Prostate gland (tissue), 2 donors: Measurements from ENCODE around the gene PRR15. TPM values are rescaled to one million over a fixed set of nuclear protein-coding genes. Genes with fewer than 3 reads are reported as not detected.

ENCODE experiments used
- DNase-seq: peaks from one replicate; pipeline ENCODE4 v3.0.0-alpha.2; 2019; ENCODE audit warnings: low spot score
- H3K27ac ChIP-seq, 2 donors: fragments of 200-600 bp; sonication (generic); 2 replicates each; pipeline ENCODE4 v1.5.1; 2017 to 2019
- H3K27me3 ChIP-seq: fragments of 200-600 bp; sonication (generic); replicated peaks from 2 replicates; pipeline ENCODE4 v1.5.1; 2019; ENCODE audit not compliant: insufficient read depth
- H3K36me3 ChIP-seq, 2 donors: fragments of 200-600 bp; sonication (generic); 1 replicate in 1 of 2; 2 replicates in 1 of 2; pipeline versions ENCODE4 v1.5.1 to v1.8.1; 2017 to 2019
- H3K4me1 ChIP-seq: fragments of 200-600 bp; sonication (generic); replicated peaks from 2 replicates; pipeline ENCODE4 v1.5.1; 2019
- H3K4me3 ChIP-seq, 2 donors: fragments of 200-600 bp; sonication (generic); 2 replicates each; pipeline ENCODE4 v1.5.1; 2017 to 2019
- H3K9me3 ChIP-seq: fragments of 200-600 bp; sonication (generic); 2 replicates; pipeline ENCODE4 v1.5.1; 2017
- CTCF ChIP-seq, 4 experiments: fragments of 200-600 bp in 2 of 4; fragments of 450-650 bp in 2 of 4; sonication (generic) in 2 of 4; IDR thresholded peaks; 1 replicate in 3 of 4; 2 replicates in 1 of 4; pipeline ENCODE4 v1.5.1; 2016 to 2019; ENCODE audit warnings: antibody characterized with exemption in 4 of 4, mild to moderate bottlenecking in 2 of 4, moderate library complexity in 2 of 4
- POLR2A ChIP-seq: fragments of 450-650 bp; IDR thresholded peaks from one replicate; pipeline ENCODE4 v1.6.1; 2016; ENCODE audit warnings: antibody characterized with exemption, mild to moderate bottlenecking
- POLR2AphosphoS5 ChIP-seq: sonication (generic); formaldehyde crosslinking; IDR thresholded peaks from one replicate; pipeline ENCODE4 v1.6.1; 2017; ENCODE audit warnings: antibody characterized with exemption
- WGBS: methylation state at CpG from one replicate; pipeline ENCODE4 v1.1.5; 2018; 5-methylcytosine and 5-hydroxymethylcytosine counted together
- intact Hi-C: fragments of 100-400 bp; cut with DNase I; formaldehyde crosslinking; loops from one replicate; pipeline ENCODE4 v1.14.2; 2022
- total RNA-seq, 2 donors: library from RNA; depleted of rRNA; stranded (reverse); fragments of >200 nt; gene quantifications; one replicate each; pipeline ENCODE4 v1.1.0, GENCODE V29; 2016

Gene PRR15
- total RNA-seq, 2 donors from 2014 or later: 4.6 to 7.7 TPM

- DNase-seq: no peak
- Histone ChIP-seq H3K9me3 (no peaks in the 10 kb centered on the region), H3K27ac (no peak overlapping the region), H3K4me3 (no peak overlapping the region), H3K36me3 (no peaks in the 10 kb centered on the region), H3K27me3 (no peaks in the 10 kb centered on the region), H3K4me1 (no peaks in the 10 kb centered on the region)
- TF ChIP-seq CTCF (IDR thresholded peaks at IDR 0.05) (no peak), POLR2AphosphoS5 (no peak), POLR2A (no peak)
- WGBS: 90% methylated on average over 7 of the region's 7 CpGs
- intact Hi-C loops: no loop called here
These were observed 2.4 kb upstream of the PRR15 start for GRCh38 chr7:29561271-29561670.

- 82% methylated on average over 6 of the region's 6 CpGs for WGBS
- DNase-seq: no peak
- Histone ChIP-seq H3K27me3 (no peaks in the 10 kb centered on the region), H3K4me3 (no peak overlapping the region), H3K27ac (no peak overlapping the region), H3K36me3 (no peaks in the 10 kb centered on the region), H3K4me1 (no peaks in the 10 kb centered on the region), H3K9me3 (no peaks in the 10 kb centered on the region)
- TF ChIP-seq POLR2A (no peak), POLR2AphosphoS5 (no peak), CTCF (IDR thresholded peaks at IDR 0.05) (no peak)
- intact Hi-C loops: no loop called here
These were observed 1.3 kb upstream of the PRR15 start for GRCh38 chr7:29562307-29562706.

- no peaks in the 10 kb centered on the region for H3K27me3 ChIP-seq
- H3K4me1 ChIP-seq: no peaks in the 10 kb centered on the region
- peak overlapping the region; percentile 2 to 65 for H3K27ac ChIP-seq
- under 1% methylated on average over 48 of the region's 48 CpGs for WGBS
- H3K36me3 ChIP-seq: no peaks in the 10 kb centered on the region
- peak; percentile 22 for DNase-seq
- intact Hi-C loops: no loop called here
- H3K9me3 ChIP-seq: no peaks in the 10 kb centered on the region
- no peak for TF ChIP-seq CTCF (IDR thresholded peaks at IDR 0.05)
- TF ChIP-seq POLR2A: peak; percentile 26
- peak overlapping the region; percentile 35 to 46 for H3K4me3 ChIP-seq
These were observed 1.0 kb downstream of the PRR15 start for GRCh38 chr7:29564496-29565223.

- Histone ChIP-seq H3K9me3 (no peaks in the 10 kb centered on the region), H3K4me3 (peak overlapping the region; percentile 35 to 46), H3K4me1 (no peaks in the 10 kb centered on the region), H3K36me3 (no peaks in the 10 kb centered on the region), H3K27me3 (no peaks in the 10 kb centered on the region), H3K27ac (peak overlapping the region; percentile 2 to 65)
- no peak for DNase-seq
- 6% methylated on average over 10 of the region's 10 CpGs for WGBS
- intact Hi-C loops: no loop called here
- TF ChIP-seq POLR2AphosphoS5: no peak
These were observed 1.6 kb downstream of the PRR15 start for GRCh38 chr7:29565224-29565630.

- DNase-seq: no peak
- no peak overlapping the region for H3K4me3 ChIP-seq
- WGBS: 51% methylated on average over 11 of the region's 13 CpGs
- no peaks in the 10 kb centered on the region for H3K36me3 ChIP-seq
- no peaks in the 10 kb centered on the region for H3K27me3 ChIP-seq
- intact Hi-C loops: no loop called here
- H3K4me1 ChIP-seq: no peaks in the 10 kb centered on the region
- no peak overlapping the region for H3K27ac ChIP-seq
- TF ChIP-seq CTCF (IDR thresholded peaks at IDR 0.05) (no peak), POLR2AphosphoS5 (no peak), POLR2A (no peak)
- H3K9me3 ChIP-seq: no peaks in the 10 kb centered on the region
These were observed 2.0 kb downstream of the PRR15 start for GRCh38 chr7:29565634-29565981.
